NCI-H1417 (cell line): ENCODE results near the gene PINLYP.
"Not testable (repeated sequence)": the region's sequence is repeated elsewhere in the genome, so short reads cannot be mapped to it uniquely, and the experiment has no call there.

ENCODE experiments used
- DNase-seq, 3 experiments: peaks; one replicate each; lab custom pipeline; 2025; lab: John Stamatoyannopoulos, UW

PINLYP gene

GRCh38 chr19:43581467-43581866 lies 5.9 kb downstream of the PINLYP start:
- DNase-seq = no peak

- DNase-seq = no peak
Measured at GRCh38 chr19:43582495-43582894, 6.9 kb downstream of the PINLYP start.

GRCh38 chr19:43584484-43584883 lies 8.9 kb downstream of the PINLYP start:
- DNase-seq = no peak

- DNase-seq = no peak
Measured at GRCh38 chr19:43586346-43586745, 10.7 kb downstream of the PINLYP start.

GRCh38 chr19:43587029-43587428 lies 11.4 kb downstream of the PINLYP start:
- not testable (repeated sequence) for DNase-seq

GRCh38 chr19:43589277-43589676 lies 13.7 kb downstream of the PINLYP start:
- DNase-seq = no peak

- DNase-seq = no peak
Measured at GRCh38 chr19:43589678-43590077, 14.1 kb downstream of the PINLYP start.

- no peak for DNase-seq
Measured at GRCh38 chr19:43591904-43592772, 16.5 kb downstream of the PINLYP start.

GRCh38 chr19:43592800-43593350 lies 17.3 kb downstream of the PINLYP start:
- no peak for DNase-seq

- no peak for DNase-seq
Measured at GRCh38 chr19:43594081-43594697, 18.6 kb downstream of the PINLYP start.

- DNase-seq = peak; percentile 26 to 64 (median 53)
Measured at GRCh38 chr19:43594710-43595604, 19.4 kb downstream of the PINLYP start.

- DNase-seq = no peak
Measured at GRCh38 chr19:43595605-43595998, 20.0 kb downstream of the PINLYP start.

- peak; percentile 98 to 100 (median 100) for DNase-seq
Measured at GRCh38 chr19:43595999-43596841, 20.6 kb downstream of the PINLYP start, which contains the start of the genes IRGQ and ZNF576. Gene IRGQ (minus strand): TSS chr19:43596134. CDS start chr19:43595338, 796 bp downstream. Gene ZNF576 (plus strand): TSS chr19:43596595. CDS start chr19:43597109, 514 bp downstream.

GRCh38 chr19:43596842-43597461 lies 21.4 kb downstream of the PINLYP start:
- DNase-seq = peak in 1 of 3 experiments; percentile 41

- no peak for DNase-seq
Measured at GRCh38 chr19:43597876-43598275, 22.3 kb downstream of the PINLYP start.

GRCh38 chr19:43598445-43599240 lies 23.0 kb downstream of the PINLYP start:
- DNase-seq = no peak

- no peak for DNase-seq
Measured at GRCh38 chr19:43599635-43600295, 24.2 kb downstream of the PINLYP start.

GRCh38 chr19:43600326-43600725 lies 24.7 kb downstream of the PINLYP start:
- not testable (repeated sequence) for DNase-seq
